ENCODE data around the gene SMAD1. TPM values are rescaled to one million over a fixed set of nuclear protein-coding genes. Genes with fewer than 3 reads are reported as not detected.
A peak's percentile ranks its signal among the peaks of the same experiment; 100 is the strongest.

SMAD1 gene
- total RNA-seq, 2 donors from 2014 or later: 35.3 to 45.5 TPM

- H3K9me3 ChIP-seq: no peaks in the 10 kb centered on the region
- no peak overlapping the region for H3K27ac ChIP-seq
- TF ChIP-seq POLR2A (IDR thresholded peaks at IDR 0.05): no peak
- no peak for TF ChIP-seq CTCF (IDR thresholded peaks at IDR 0.05)
- WGBS, 2 donors: 82 to 84% methylated on average over 9 of the region's 9 CpGs
- no peaks in the 10 kb centered on the region for H3K36me3 ChIP-seq (replicated peaks in 1 of 2; ENCODE audit: insufficient read depth in 1 of 2, low read depth in 2 of 2)
- no peak overlapping the region for H3K4me3 ChIP-seq
- ATAC-seq: no peak
- H3K27me3 ChIP-seq: no peaks in the 10 kb centered on the region
- peaks cover 39% of the 10 kb centered on the region for H3K4me1 ChIP-seq
- intact Hi-C loops (cut with DNase I): no loop called here
- no peak for DNase-seq
Measured at GRCh38 chr4:145497199-145498149, 15.8 kb downstream of the SMAD1 start.

GRCh38 chr4:145498430-145498829 lies 16.8 kb downstream of the SMAD1 start:
- Histone ChIP-seq H3K36me3 (replicated peaks in 1 of 2; ENCODE audit: insufficient read depth in 1 of 2, low read depth in 2 of 2) (no peaks in the 10 kb centered on the region), H3K27me3 (no peaks in the 10 kb centered on the region), H3K4me1 (peaks cover 34% of the 10 kb centered on the region), H3K4me3 (no peak overlapping the region), H3K27ac (no peak overlapping the region), H3K9me3 (no peaks in the 10 kb centered on the region)
- intact Hi-C loops (cut with DNase I): no loop called here
- DNase-seq (no peak), ATAC-seq (no peak)
- TF ChIP-seq POLR2A (IDR thresholded peaks at IDR 0.05) (no peak), CTCF (IDR thresholded peaks at IDR 0.05) (no peak)

- no peak for TF ChIP-seq CTCF (IDR thresholded peaks at IDR 0.05)
- no peak for TF ChIP-seq POLR2A (IDR thresholded peaks at IDR 0.05)
- Histone ChIP-seq H3K9me3 (no peaks in the 10 kb centered on the region), H3K4me1 (peaks cover 57% of the 10 kb centered on the region), H3K36me3 (replicated peaks in 1 of 2; ENCODE audit: insufficient read depth in 1 of 2, low read depth in 2 of 2) (no peaks in the 10 kb centered on the region), H3K27ac (no peak overlapping the region), H3K27me3 (no peaks in the 10 kb centered on the region), H3K4me3 (no peak overlapping the region)
- DNase-seq (no peak), ATAC-seq (peak; percentile 15)
- intact Hi-C loops (cut with DNase I): no loop called here
- 75 to 79% methylated on average over 3 of the region's 3 CpGs for WGBS, 2 donors
Measured at GRCh38 chr4:145501051-145501660, 19.5 kb downstream of the SMAD1 start.

- H3K36me3 ChIP-seq (replicated peaks in 1 of 2; ENCODE audit: insufficient read depth in 1 of 2, low read depth in 2 of 2): no peaks in the 10 kb centered on the region
- H3K4me1 ChIP-seq: peaks cover 64% of the 10 kb centered on the region
- ATAC-seq: no peak
- 91 to 94% methylated on average over 5 of the region's 5 CpGs for whole genome bisulfite sequencing, 2 donors
- H3K9me3 ChIP-seq: no peaks in the 10 kb centered on the region
- intact Hi-C loops (cut with DNase I): no loop called here
- no peak overlapping the region for H3K27ac ChIP-seq
- TF ChIP-seq POLR2A (IDR thresholded peaks at IDR 0.05) (no peak), CTCF (IDR thresholded peaks at IDR 0.05) (no peak)
- H3K27me3 ChIP-seq: no peaks in the 10 kb centered on the region
- no peak overlapping the region for H3K4me3 ChIP-seq
- DNase-seq: no peak
Measured at GRCh38 chr4:145502809-145503208, 21.2 kb downstream of the SMAD1 start.
